GM12891 (cell line): ENCODE measurements around the gene IL1RAPL1.

Source experiments
- DNase-seq: peaks from one replicate; pipeline ENCODE4 v3.0.0; 2011; ENCODE audit warnings: low spot score; ENCODE audit not compliant: insufficient read length
- FAIRE-seq: peaks from 2 replicates; lab custom pipeline; 2011; peaks lifted over from hg19 to GRCh38; lab: Jason Lieb, UNC
- PAX5 ChIP-seq: IDR thresholded peaks from 2 replicates; pipeline ENCODE4 v1.6.1; 2011; ENCODE audit warnings: low read length, moderate library complexity, mild to moderate bottlenecking; ENCODE audit not compliant: insufficient read depth, severe bottlenecking
- POLR2A ChIP-seq: IDR thresholded peaks from 2 replicates; pipeline ENCODE4 v1.6.1; 2011; ENCODE audit warnings: low read depth, low read length, control low read depth
- POLR2AphosphoS5 ChIP-seq: IDR thresholded peaks from 2 replicates; pipeline ENCODE4 v1.6.1; 2011; ENCODE audit warnings: low read depth, low read length, control low read depth
- POU2F2 ChIP-seq: IDR thresholded peaks from 2 replicates; pipeline ENCODE4 v1.6.1; 2011; ENCODE audit warnings: low read depth, mild to moderate bottlenecking, control low read depth, low read length, moderate library complexity
- SPI1 ChIP-seq: IDR thresholded peaks from 2 replicates; pipeline ENCODE4 v1.6.1; 2011; ENCODE audit warnings: low read depth, low read length, control low read depth
- TAF1 ChIP-seq: IDR thresholded peaks from 2 replicates; pipeline ENCODE4 v1.6.1; 2011; ENCODE audit warnings: low read depth, low read length, control low read depth

IL1RAPL1 gene

DNA sequence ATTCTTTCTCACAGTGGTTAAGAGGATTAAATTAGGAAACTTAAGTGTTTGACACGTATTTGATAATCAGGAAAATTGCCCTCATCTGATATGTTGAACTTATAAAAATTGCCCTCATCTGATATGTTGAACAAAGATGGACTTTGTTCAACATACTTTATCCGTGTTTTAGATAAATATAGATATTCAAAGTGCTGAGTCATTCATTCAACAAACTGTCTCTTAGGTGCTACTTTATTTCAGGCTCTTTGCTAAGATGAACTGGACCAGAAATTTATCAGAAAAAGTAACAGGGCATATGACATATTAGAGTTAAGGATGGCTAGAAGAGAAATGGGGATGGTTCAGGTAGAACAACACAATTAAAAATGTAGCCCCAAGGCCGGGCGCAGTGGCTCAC, 81.7 kb downstream of the IL1RAPL1 start:
- TF ChIP-seq SPI1 (no peak), POLR2AphosphoS5 (no peak), TAF1 (no peak)
- DNase-seq = no peak
- FAIRE-seq = no peak

- DNase-seq (no peak), FAIRE-seq (no peak)
- no peak for TF ChIP-seq SPI1
- TF ChIP-seq TAF1 = no peak
- TF ChIP-seq POU2F2 = no peak
- no peak for TF ChIP-seq POLR2A
- TF ChIP-seq PAX5 = no peak
- TF ChIP-seq POLR2AphosphoS5 = no peak
These were observed 82.8 kb downstream of the IL1RAPL1 start for GRCh38 chrX:28670074-28670473.

- DNase-seq (no peak), FAIRE-seq (peak; percentile 26)
- no peak for TF ChIP-seq TAF1
- no peak for TF ChIP-seq SPI1
- TF ChIP-seq POLR2A = no peak
- no peak for TF ChIP-seq POU2F2
- TF ChIP-seq POLR2AphosphoS5 = no peak
- TF ChIP-seq PAX5 = no peak
These were observed 87.9 kb downstream of the IL1RAPL1 start for GRCh38 chrX:28675173-28675572.

DNA sequence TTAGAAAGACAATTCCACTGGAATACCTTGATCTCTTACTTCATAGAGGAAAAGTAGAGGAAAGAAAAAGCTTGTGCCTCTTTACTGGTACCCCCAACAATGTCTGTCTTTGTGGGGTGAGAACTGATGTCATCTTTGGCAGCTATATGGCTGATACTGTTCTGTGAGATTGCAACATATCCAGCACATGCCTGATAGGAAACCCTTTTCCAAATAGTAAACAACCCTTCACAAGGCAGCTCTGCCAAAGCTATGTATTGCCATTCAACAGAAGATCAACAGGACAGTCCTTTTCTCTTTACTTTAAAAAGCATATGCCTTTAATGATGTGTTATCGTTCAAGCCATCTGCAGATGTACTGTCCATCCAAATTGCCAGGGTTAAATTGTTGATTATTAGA, 105.9 kb downstream of the IL1RAPL1 start:
- FAIRE-seq = no peak
- no peak for DNase-seq
- no peak for TF ChIP-seq SPI1
- TF ChIP-seq POLR2AphosphoS5 = no peak
- TF ChIP-seq POU2F2 = no peak
- no peak for TF ChIP-seq TAF1
- TF ChIP-seq PAX5 = no peak
- no peak for TF ChIP-seq POLR2A

DNA sequence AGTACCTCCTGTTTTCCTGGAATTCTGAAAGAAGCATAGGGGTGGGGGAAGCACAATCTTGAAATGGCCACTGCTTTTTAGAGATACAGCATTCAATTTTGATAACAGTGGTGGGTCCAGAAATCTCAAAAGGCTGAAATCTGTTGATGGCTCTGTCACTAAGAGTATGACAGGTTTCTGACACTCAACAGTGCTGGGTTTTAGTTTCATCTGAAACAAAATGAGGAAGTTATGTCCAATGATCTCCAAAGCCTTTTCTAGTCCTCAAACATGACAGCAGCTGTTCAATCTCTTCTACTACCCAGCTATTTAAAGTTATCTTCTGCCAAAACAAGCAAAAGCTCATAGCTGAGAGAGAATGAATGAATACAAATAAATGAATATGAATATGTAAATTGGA, 110.5 kb downstream of the IL1RAPL1 start:
- FAIRE-seq = no peak
- no peak for DNase-seq
- no peak for TF ChIP-seq POLR2A
- no peak for TF ChIP-seq POU2F2
- TF ChIP-seq PAX5 = no peak
- TF ChIP-seq TAF1 = no peak
- TF ChIP-seq POLR2AphosphoS5 = no peak
- no peak for TF ChIP-seq SPI1

DNA sequence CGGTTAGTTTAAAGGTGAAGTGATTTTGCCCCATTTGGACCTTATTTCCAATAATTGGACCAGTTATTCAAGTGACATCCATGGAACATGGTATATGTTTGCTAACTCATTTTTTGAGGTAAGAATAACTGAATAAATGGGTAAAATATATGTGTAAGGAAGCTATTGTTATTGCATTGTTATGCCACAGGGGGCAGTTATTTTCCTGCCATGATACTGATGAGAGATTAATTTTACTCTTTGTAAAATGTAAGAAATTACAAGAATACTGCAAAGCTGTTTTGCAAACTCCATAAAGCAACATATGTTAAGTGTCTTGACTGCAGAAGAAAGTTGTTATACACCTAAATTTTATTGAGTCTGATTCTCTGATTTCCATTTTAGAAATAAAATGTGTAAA, 114.0 kb downstream of the IL1RAPL1 start:
- no peak for DNase-seq
- FAIRE-seq = no peak
- no peak for TF ChIP-seq SPI1
- TF ChIP-seq POLR2AphosphoS5 = no peak
- no peak for TF ChIP-seq PAX5
- TF ChIP-seq POU2F2 = no peak
- TF ChIP-seq TAF1 = no peak
- TF ChIP-seq POLR2A = no peak

DNA sequence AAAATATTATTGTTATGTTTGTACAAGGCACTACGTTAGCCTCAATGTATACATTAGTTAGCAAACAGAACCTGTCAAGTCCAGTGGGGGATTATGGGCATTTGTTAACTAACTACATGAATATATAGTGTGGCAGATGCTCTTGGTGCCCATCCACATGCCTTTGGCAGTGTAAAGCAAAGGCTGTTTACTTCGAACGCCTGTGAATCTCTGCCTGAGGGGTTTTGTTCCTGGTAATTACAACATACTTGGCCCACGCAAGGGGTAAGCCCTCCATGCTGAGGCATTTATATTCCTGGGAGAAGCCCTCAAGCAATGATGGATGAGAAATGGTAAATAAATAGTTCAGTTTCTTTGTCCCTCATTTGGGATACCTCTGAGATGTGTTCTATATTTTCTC, 119.7 kb downstream of the IL1RAPL1 start:
- DNase-seq = no peak
- TF ChIP-seq PAX5 (no peak), POLR2A (no peak), SPI1 (no peak), POU2F2 (no peak), TAF1 (no peak), POLR2AphosphoS5 (no peak)
- no peak for FAIRE-seq

DNA sequence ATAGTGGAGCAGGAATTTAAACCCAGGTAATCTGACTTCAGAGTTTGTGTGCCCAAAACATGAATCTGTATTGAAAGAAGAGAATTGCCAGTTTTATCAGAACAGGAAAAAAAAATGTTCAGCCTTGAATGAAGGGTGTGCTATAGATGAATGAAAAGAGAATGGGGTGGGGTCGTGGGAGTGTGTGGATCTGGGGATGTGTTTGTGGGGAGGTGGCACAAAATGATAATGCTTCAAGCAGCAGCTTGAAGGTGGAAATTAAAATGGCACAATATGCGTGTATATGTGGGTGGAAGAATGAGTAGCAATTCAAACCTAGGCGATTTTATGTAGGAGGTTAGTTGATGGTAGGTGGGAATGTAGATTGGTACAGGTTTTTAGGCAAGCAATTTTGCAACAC, 122.2 kb downstream of the IL1RAPL1 start:
- no peak for TF ChIP-seq PAX5
- no peak for TF ChIP-seq POU2F2
- no peak for TF ChIP-seq TAF1
- no peak for TF ChIP-seq POLR2A
- no peak for TF ChIP-seq SPI1
- no peak for TF ChIP-seq POLR2AphosphoS5
- no peak for DNase-seq
- FAIRE-seq = no peak

DNA sequence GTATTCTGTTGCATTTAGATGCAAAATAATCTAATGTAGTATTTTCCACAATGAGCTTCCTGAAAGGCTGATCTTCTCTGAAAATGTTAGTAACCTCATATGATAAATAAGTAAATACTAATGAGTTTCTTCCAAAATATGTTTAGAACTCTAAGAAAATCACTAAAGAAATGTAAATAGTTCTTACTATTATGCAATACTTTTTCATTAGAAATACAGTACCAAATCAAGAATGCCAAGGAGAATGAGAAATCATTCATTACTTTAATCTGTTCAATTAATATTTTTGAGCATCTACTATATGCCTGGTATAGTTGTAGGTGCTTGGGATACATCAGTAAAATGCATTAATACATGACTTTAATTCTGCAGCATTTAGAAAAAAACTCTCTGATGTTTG, 130.6 kb downstream of the IL1RAPL1 start:
- no peak for DNase-seq
- no peak for TF ChIP-seq POLR2AphosphoS5
- TF ChIP-seq POLR2A = no peak
- no peak for TF ChIP-seq TAF1
- TF ChIP-seq POU2F2 = no peak
- TF ChIP-seq SPI1 = no peak
- no peak for TF ChIP-seq PAX5
- no peak for FAIRE-seq

DNA sequence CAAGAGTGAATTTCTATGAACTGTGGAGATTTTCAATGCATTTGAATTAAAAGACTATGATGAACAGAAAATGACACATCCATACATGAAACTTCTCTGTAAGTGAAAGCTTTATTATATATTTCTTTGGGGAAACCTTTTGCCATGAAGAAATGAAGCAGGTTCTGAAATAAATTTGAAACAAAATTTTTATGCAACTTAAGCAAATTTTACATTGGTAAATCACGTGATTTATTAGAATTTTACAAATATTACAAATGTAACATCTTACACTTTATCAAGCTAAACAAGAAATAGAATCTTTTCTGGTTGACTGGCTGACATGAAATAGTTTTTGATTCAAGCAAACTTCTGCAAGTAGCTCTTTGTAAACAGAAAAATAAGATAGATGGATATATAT, 131.2 kb downstream of the IL1RAPL1 start:
- no peak for TF ChIP-seq SPI1
- TF ChIP-seq PAX5 = no peak
- no peak for TF ChIP-seq POLR2AphosphoS5
- DNase-seq (no peak), FAIRE-seq (no peak)
